ENCODE data around the gene NSG1. TPM values are rescaled to one million over a fixed set of nuclear protein-coding genes. Genes with fewer than 3 reads are reported as not detected.

The NSG1 gene
- polyA plus RNA-seq, 1 of the 3 experiments (the other 2 are of a cell fraction): 11.4 TPM

DNA sequence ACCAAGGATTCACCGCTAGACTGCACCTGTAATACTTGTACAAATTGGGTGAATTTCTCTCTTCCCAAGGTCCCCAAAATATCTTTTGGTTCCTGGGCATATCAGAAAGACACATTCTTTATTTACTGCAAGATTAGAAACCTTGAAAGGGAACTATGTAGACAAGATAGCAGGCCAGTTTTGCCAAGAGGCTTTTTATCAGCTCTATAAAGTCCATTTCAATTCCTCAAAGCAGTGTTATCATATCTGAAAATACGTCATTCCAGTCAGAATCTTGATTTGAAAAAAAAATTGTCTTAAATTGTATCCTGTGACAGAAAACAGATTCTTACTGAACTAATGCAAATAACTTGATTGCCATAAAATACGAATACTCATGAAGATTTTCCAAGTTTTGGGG, 37.0 kb upstream of the NSG1 start:
- 41% methylated on average over 3 of the region's 3 CpGs for WGBS (ENCODE audit: low lambda C conversion rate)
- Histone ChIP-seq H3K9me3 (no peaks in the 10 kb centered on the region), H3K4me2 (no peak overlapping the region), H4K20me1 (ENCODE audit: insufficient read depth) (no peaks in the 10 kb centered on the region), H3K27me3 (ENCODE audit: insufficient read depth) (no peaks in the 10 kb centered on the region), H3F3A (replicated peaks; ENCODE audit: insufficient read depth) (no peaks in the 10 kb centered on the region), H3K27ac (ENCODE audit: low read depth in 2 of 2, low read length in 1 of 2) (no peak overlapping the region), H3K36me3 (replicated peaks in 1 of 2; ENCODE audit: control insufficient read depth in 1 of 2, insufficient read depth in 2 of 2, low read length in 1 of 2) (no peaks in the 10 kb centered on the region), H3K4me1 (ENCODE audit: control insufficient read depth in 1 of 2, insufficient read depth in 2 of 2, low read depth in 1 of 2, low read length in 1 of 2) (no peaks in the 10 kb centered on the region), H2AFZ (ENCODE audit: low read depth) (no peak overlapping the region), H3K9ac (no peak overlapping the region), H3K79me2 (ENCODE audit: insufficient read depth) (no peaks in the 10 kb centered on the region), H3K9me2 (no peaks in the 10 kb centered on the region), H3K4me3 (ENCODE audit: low read depth in 2 of 2, low read length in 1 of 2) (no peak overlapping the region)
- CTCF ChIA-PET: no interaction called here
- TF ChIP-seq, protein P1, sequence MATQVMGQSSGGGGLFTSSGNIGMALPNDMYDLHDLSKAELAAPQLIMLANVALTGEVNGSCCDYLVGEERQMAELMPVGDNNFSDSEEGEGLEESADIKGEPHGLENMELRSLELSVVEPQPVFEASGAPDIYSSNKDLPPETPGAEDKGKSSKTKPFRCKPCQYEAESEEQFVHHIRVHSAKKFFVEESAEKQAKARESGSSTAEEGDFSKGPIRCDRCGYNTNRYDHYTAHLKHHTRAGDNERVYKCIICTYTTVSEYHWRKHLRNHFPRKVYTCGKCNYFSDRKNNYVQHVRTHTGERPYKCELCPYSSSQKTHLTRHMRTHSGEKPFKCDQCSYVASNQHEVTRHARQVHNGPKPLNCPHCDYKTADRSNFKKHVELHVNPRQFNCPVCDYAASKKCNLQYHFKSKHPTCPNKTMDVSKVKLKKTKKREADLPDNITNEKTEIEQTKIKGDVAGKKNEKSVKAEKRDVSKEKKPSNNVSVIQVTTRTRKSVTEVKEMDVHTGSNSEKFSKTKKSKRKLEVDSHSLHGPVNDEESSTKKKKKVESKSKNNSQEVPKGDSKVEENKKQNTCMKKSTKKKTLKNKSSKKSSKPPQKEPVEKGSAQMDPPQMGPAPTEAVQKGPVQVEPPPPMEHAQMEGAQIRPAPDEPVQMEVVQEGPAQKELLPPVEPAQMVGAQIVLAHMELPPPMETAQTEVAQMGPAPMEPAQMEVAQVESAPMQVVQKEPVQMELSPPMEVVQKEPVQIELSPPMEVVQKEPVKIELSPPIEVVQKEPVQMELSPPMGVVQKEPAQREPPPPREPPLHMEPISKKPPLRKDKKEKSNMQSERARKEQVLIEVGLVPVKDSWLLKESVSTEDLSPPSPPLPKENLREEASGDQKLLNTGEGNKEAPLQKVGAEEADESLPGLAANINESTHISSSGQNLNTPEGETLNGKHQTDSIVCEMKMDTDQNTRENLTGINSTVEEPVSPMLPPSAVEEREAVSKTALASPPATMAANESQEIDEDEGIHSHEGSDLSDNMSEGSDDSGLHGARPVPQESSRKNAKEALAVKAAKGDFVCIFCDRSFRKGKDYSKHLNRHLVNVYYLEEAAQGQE (IDR thresholded peaks at IDR 0.05; ENCODE audit: low read depth, low read length): no peak
- TF ChIP-seq MEF2A (IDR thresholded peaks at IDR 0.05; ENCODE audit: borderline replicate concordance, low read depth) (no peak), NFIC (IDR thresholded peaks at IDR 0.05; ENCODE audit: borderline replicate concordance) (no peak), YY1 (IDR thresholded peaks at IDR 0.05; ENCODE audit: low read depth) (no peak), RCOR1 (IDR thresholded peaks at IDR 0.05; ENCODE audit: low read length) (no peak), RAD21 (IDR thresholded peaks at IDR 0.05; ENCODE audit: low read length) (no peak), TEAD4 (IDR thresholded peaks at IDR 0.05; ENCODE audit: borderline replicate concordance, insufficient read depth) (no peak), FOXJ3 (CRISPR knock-in tag; IDR thresholded peaks at IDR 0.05) (no peak), GABPA (IDR thresholded peaks at IDR 0.05; ENCODE audit: low read depth) (no peak), POLR2AphosphoS5 (IDR thresholded peaks at IDR 0.05; ENCODE audit: low read depth, low read length) (no peak), SMC3 (IDR thresholded peaks at IDR 0.05; ENCODE audit: low read depth, low read length) (no peak), GATA2 (CRISPR knock-in tag; IDR thresholded peaks at IDR 0.05) (no peak), SIN3A (IDR thresholded peaks at IDR 0.05; ENCODE audit: borderline replicate concordance, low read depth, low read length) (no peak)
- TF ChIP-seq, protein P2, sequence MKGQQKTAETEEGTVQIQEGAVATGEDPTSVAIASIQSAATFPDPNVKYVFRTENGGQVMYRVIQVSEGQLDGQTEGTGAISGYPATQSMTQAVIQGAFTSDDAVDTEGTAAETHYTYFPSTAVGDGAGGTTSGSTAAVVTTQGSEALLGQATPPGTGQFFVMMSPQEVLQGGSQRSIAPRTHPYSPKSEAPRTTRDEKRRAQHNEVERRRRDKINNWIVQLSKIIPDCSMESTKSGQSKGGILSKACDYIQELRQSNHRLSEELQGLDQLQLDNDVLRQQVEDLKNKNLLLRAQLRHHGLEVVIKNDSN (IDR thresholded peaks at IDR 0.05; ENCODE audit: borderline replicate concordance, low read depth): no peak
- TF ChIP-seq, protein P3, sequence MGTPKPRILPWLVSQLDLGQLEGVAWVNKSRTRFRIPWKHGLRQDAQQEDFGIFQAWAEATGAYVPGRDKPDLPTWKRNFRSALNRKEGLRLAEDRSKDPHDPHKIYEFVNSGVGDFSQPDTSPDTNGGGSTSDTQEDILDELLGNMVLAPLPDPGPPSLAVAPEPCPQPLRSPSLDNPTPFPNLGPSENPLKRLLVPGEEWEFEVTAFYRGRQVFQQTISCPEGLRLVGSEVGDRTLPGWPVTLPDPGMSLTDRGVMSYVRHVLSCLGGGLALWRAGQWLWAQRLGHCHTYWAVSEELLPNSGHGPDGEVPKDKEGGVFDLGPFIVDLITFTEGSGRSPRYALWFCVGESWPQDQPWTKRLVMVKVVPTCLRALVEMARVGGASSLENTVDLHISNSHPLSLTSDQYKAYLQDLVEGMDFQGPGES (IDR thresholded peaks at IDR 0.05; ENCODE audit: low read depth, low read length): no peak
- TF ChIP-seq, protein P4, sequence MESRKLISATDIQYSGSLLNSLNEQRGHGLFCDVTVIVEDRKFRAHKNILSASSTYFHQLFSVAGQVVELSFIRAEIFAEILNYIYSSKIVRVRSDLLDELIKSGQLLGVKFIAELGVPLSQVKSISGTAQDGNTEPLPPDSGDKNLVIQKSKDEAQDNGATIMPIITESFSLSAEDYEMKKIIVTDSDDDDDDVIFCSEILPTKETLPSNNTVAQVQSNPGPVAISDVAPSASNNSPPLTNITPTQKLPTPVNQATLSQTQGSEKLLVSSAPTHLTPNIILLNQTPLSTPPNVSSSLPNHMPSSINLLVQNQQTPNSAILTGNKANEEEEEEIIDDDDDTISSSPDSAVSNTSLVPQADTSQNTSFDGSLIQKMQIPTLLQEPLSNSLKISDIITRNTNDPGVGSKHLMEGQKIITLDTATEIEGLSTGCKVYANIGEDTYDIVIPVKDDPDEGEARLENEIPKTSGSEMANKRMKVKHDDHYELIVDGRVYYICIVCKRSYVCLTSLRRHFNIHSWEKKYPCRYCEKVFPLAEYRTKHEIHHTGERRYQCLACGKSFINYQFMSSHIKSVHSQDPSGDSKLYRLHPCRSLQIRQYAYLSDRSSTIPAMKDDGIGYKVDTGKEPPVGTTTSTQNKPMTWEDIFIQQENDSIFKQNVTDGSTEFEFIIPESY (IDR thresholded peaks at IDR 0.05; ENCODE audit: borderline replicate concordance, low read depth): no peak
- TF ChIP-seq, protein P5, sequence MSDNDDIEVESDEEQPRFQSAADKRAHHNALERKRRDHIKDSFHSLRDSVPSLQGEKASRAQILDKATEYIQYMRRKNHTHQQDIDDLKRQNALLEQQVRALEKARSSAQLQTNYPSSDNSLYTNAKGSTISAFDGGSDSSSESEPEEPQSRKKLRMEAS (IDR thresholded peaks at IDR 0.05; ENCODE audit: low read depth): no peak
- POLR2A ChIA-PET: no interaction called here
- DNase-seq: no peak
